H1 (cell line): ENCODE data around the gene MEIOSIN. TPM values are rescaled to one million over a fixed set of nuclear protein-coding genes. Genes with fewer than 3 reads are reported as not detected.

Source experiments
- CTCF ChIA-PET: fragments of 300-600 bp; sonication (Branson Sonifier 250); formaldehyde crosslinking; loops from one replicate; lab custom pipeline; 2021; ENCODE audit not compliant: partially characterized antibody; lab: Charles Lee
- POLR2A ChIA-PET: fragments of 300-600 bp; sonication (Branson Sonifier 250); formaldehyde crosslinking; loops from one replicate; lab custom pipeline; 2021; ENCODE audit warnings: inconsistent platforms; ENCODE audit not compliant: partially characterized antibody; lab: Charles Lee
- DNase-seq, 2 experiments: peaks; one replicate each; pipeline versions ENCODE4 v3.0.0 to v3.0.0-alpha.2; 2010 to 2022; ENCODE audit warnings: low spot score in 2 of 2, low read depth in 1 of 2, mixed read lengths in 1 of 2
- FAIRE-seq: peaks from 2 replicates; lab custom pipeline; 2011; peaks lifted over from hg19 to GRCh38; lab: Jason Lieb, UNC
- H2AFZ ChIP-seq: 2 replicates; pipeline ENCODE4 v1.8.1; 2012; ENCODE audit warnings: low read length, inconsistent platforms
- H2AK5ac ChIP-seq: 2 replicates; pipeline ENCODE4 v1.6.1; 2013; ENCODE audit warnings: low read depth, low read length
- H2BK120ac ChIP-seq: replicated peaks from 2 replicates; pipeline ENCODE3; 2013; ENCODE audit warnings: low read depth, low read length, inconsistent platforms
- H2BK12ac ChIP-seq: 2 replicates; pipeline ENCODE4 v1.6.1; 2013; ENCODE audit warnings: low read depth, low read length
- H2BK15ac ChIP-seq: 2 replicates; pipeline ENCODE4 v1.6.1; 2013; ENCODE audit warnings: low read length
- H2BK20ac ChIP-seq: 2 replicates; pipeline ENCODE4 v1.6.1; 2013; ENCODE audit warnings: low read length
- H2BK5ac ChIP-seq: 2 replicates; pipeline ENCODE4 v1.6.1; 2013; ENCODE audit warnings: low read depth, low read length
- H3K14ac ChIP-seq: 2 replicates; pipeline ENCODE4 v1.6.1; 2013; ENCODE audit warnings: inconsistent platforms; ENCODE audit not compliant: insufficient read length
- H3K18ac ChIP-seq: 2 replicates; pipeline ENCODE4 v1.6.1; 2013; ENCODE audit warnings: low read length; ENCODE audit errors: extremely low read depth
- H3K23ac ChIP-seq: 2 replicates; pipeline ENCODE4 v1.6.1; 2013; ENCODE audit warnings: inconsistent platforms; ENCODE audit not compliant: insufficient read length
- H3K23me2 ChIP-seq: 2 replicates; pipeline ENCODE4 v1.6.1; 2013; ENCODE audit warnings: low read depth, low read length
- H3K27ac ChIP-seq: 2 replicates; pipeline ENCODE4 v1.6.1; 2011; ENCODE audit warnings: low read depth, low read length, inconsistent platforms
- H3K27me3 ChIP-seq, 4 experiments: replicated peaks in 1 of 4; 1 replicate in 1 of 4; 2 replicates in 3 of 4; pipeline versions ENCODE4 v1.6.1 to v1.8.1; 2011 to 2013; ENCODE audit warnings: low read length in 3 of 4, mild to moderate bottlenecking in 3 of 4, inconsistent platforms in 2 of 4, mixed read lengths in 2 of 4, moderate library complexity in 1 of 4; ENCODE audit not compliant: control insufficient read depth in 3 of 4, insufficient read depth in 3 of 4; ENCODE audit errors: extremely low read depth in 1 of 4
- H3K36me3 ChIP-seq, 4 experiments: 2 replicates each; pipeline versions ENCODE4 v1.6.1 to v1.8.1; 2011 to 2013; ENCODE audit warnings: mild to moderate bottlenecking in 4 of 4, low read length in 3 of 4, moderate library complexity in 2 of 4, control low read depth in 1 of 4, inconsistent platforms in 1 of 4; ENCODE audit not compliant: insufficient read depth in 4 of 4, control insufficient read depth in 2 of 4
- H3K4ac ChIP-seq: replicated peaks from 2 replicates; pipeline ENCODE3; 2013; ENCODE audit warnings: low read length, low read depth, mixed read lengths, inconsistent platforms; ENCODE audit not compliant: insufficient read length
- H3K4me1 ChIP-seq, 4 experiments: replicated peaks in 1 of 4; 1 replicate in 1 of 4; 2 replicates in 3 of 4; pipeline versions ENCODE4 v1.6.1 to v1.8.1; 2011 to 2013; ENCODE audit warnings: low read length in 3 of 4, inconsistent platforms in 2 of 4, mixed read lengths in 1 of 4; ENCODE audit not compliant: insufficient read depth in 4 of 4, control insufficient read depth in 3 of 4
- H3K4me2 ChIP-seq, 2 experiments: 2 replicates each; pipeline versions ENCODE4 v1.6.1 to v1.8.1; 2011 to 2013; ENCODE audit warnings: low read depth in 2 of 2, low read length in 2 of 2, control low read depth in 1 of 2, inconsistent platforms in 1 of 2, mild to moderate bottlenecking in 1 of 2; ENCODE audit not compliant: insufficient read depth in 1 of 2
- H3K4me3 ChIP-seq, 4 experiments: fragments of 200-600, 300-600 bp in 1 of 4; sonication (generic), shearing (Covaris generic), sonication (Bioruptor Twin) in 1 of 4; 2 replicates each; pipeline versions ENCODE4 v1.5.1 to v1.8.1; 2011 to 2016; ENCODE audit warnings: low read length in 4 of 4, low read depth in 3 of 4, control low read depth in 2 of 4, inconsistent platforms in 2 of 4, mild to moderate bottlenecking in 2 of 4, mixed read lengths in 1 of 4, moderate library complexity in 1 of 4; ENCODE audit not compliant: insufficient read depth in 2 of 4; ENCODE audit errors: extremely low read depth in 1 of 4
- H3K56ac ChIP-seq: replicated peaks from 2 replicates; pipeline ENCODE3; 2013; ENCODE audit warnings: low read depth, mild to moderate bottlenecking, mixed read lengths, low read length, inconsistent platforms; ENCODE audit not compliant: insufficient read length
- H3K79me1 ChIP-seq: 2 replicates; pipeline ENCODE4 v1.6.1; 2013; ENCODE audit warnings: low read depth, low read length, control low read depth
- H3K79me2 ChIP-seq, 2 experiments: 2 replicates each; pipeline versions ENCODE4 v1.6.1 to v1.8.1; 2012 to 2013; ENCODE audit warnings: low read length in 2 of 2, mild to moderate bottlenecking in 2 of 2, inconsistent platforms in 1 of 2; ENCODE audit not compliant: insufficient read depth in 2 of 2, control insufficient read depth in 1 of 2
- H3K9ac ChIP-seq, 4 experiments: replicated peaks in 1 of 4; 1 replicate in 1 of 4; 2 replicates in 3 of 4; pipeline versions ENCODE4 v1.6.1 to v1.8.1; 2011 to 2013; ENCODE audit warnings: low read depth in 3 of 4, low read length in 3 of 4, control low read depth in 2 of 4, mild to moderate bottlenecking in 2 of 4, moderate library complexity in 2 of 4, inconsistent platforms in 1 of 4; ENCODE audit errors: extremely low read depth in 1 of 4
- H3K9me3 ChIP-seq, 2 experiments: 2 replicates each; pipeline versions ENCODE4 v1.6.1 to v1.8.1; 2012 to 2013; ENCODE audit warnings: mild to moderate bottlenecking in 2 of 2, moderate library complexity in 2 of 2, control low read depth in 1 of 2, inconsistent platforms in 1 of 2, low read depth in 1 of 2, low read length in 1 of 2, mixed read lengths in 1 of 2; ENCODE audit not compliant: insufficient read depth in 2 of 2
- H4K20me1 ChIP-seq, 2 experiments: replicated peaks in 1 of 2; 2 replicates each; pipeline versions ENCODE3 to v1.8.1; 2011 to 2013; ENCODE audit warnings: inconsistent platforms in 2 of 2, low read length in 2 of 2, mild to moderate bottlenecking in 1 of 2; ENCODE audit not compliant: insufficient read depth in 2 of 2, control insufficient read depth in 1 of 2
- H4K5ac ChIP-seq: 2 replicates; pipeline ENCODE4 v1.6.1; 2013; ENCODE audit warnings: low read length, low read depth, mixed read lengths, inconsistent platforms; ENCODE audit not compliant: insufficient read length
- H4K8ac ChIP-seq: 2 replicates; pipeline ENCODE4 v1.8.0; 2013; ENCODE audit warnings: mild to moderate bottlenecking, moderate library complexity, low read length, inconsistent platforms; ENCODE audit not compliant: insufficient read depth; ENCODE audit errors: extremely low read depth
- H4K91ac ChIP-seq: replicated peaks from 2 replicates; pipeline ENCODE3; 2013; ENCODE audit warnings: low read length, mixed read lengths, inconsistent platforms; ENCODE audit not compliant: insufficient read length
- WGBS, 2 experiments: shearing (Covaris generic) in 1 of 2; methylation state at CpG; one replicate each; pipeline versions ENCODE4 v1.1.6 to v1.1.7; 2013 to 2015; ENCODE audit warnings: low lambda C conversion rate in 2 of 2, mixed read lengths in 2 of 2, inconsistent platforms in 1 of 2, low coverage in 1 of 2, missing lambda C conversion rate in 1 of 2; ENCODE audit not compliant: insufficient replicate concordance in 2 of 2, insufficient coverage in 1 of 2, insufficient read length in 1 of 2; ENCODE audit errors: extremely low coverage in 1 of 2, missing lambda C conversion rate in 1 of 2; 5-methylcytosine and 5-hydroxymethylcytosine counted together
- polyA plus RNA-seq, 7 experiments: library from polyadenylated mRNA; depleted of rRNA in 3 of 7; stranded (reverse) in 5 of 7; unstranded in 2 of 7; fragments of >200 nt in 5 of 7; fragments of 200-250 nt in 2 of 7; gene quantifications; 1 replicate in 5 of 7; 2 replicates in 1 of 7; 4 replicates in 1 of 7; pipeline versions ENCODE4 v1.2.1 to v1.2.3, GENCODE V29; 2011 to 2013; ENCODE audit warnings: missing spikeins in 2 of 7, mixed read lengths in 2 of 7
- total RNA-seq: library from RNA; stranded (reverse); fragmentation: NEBNext Ultra II Directional; extraction: Animal tissue kit (Norgen Biotek cat#: 25700); gene quantifications from 2 replicates; pipeline ENCODE4 v1.2.1, GENCODE V29; 2021

The MEIOSIN gene
- total and polyA plus RNA-seq, 2 of the 8 experiments (the other 6 are each of a cell fraction or from before 2014, with no cell fraction given), result 0.11 TPM; not detected in 1

- ChIA-PET CTCF (interaction anchor here (0.6 to 6.7 kb wide), 23 partner anchors 11 to 656 kb away, joined by 3 to 55 read pairs (median 5); partner anchors contain the start of genes DMPK, DMWD, FBXO46 and RSPH6A), POLR2A (interaction anchor here (0.6 to 16.2 kb wide), 29 partner anchors 8 to 332 kb away, joined by 3 to 284 read pairs (median 6); partner anchors contain the start of genes DMPK, DMWD, FBXO46 and IRF2BP1)
- Histone ChIP-seq H2AFZ (no peak overlapping the region), H4K91ac (peak overlapping the region; percentile 6), H3K9ac (peak overlapping the region; percentile 51 to 83 (median 78)), H3K23ac (no peak overlapping the region), H2BK15ac (peak overlapping the region; percentile 19; the same call in 1 of the 2 replicates), H3K27me3 (no peaks in the 10 kb centered on the region), H3K4ac (peak overlapping the region; percentile 16), H2BK12ac (no peak overlapping the region), H3K18ac (peak overlapping the region; percentile 88; the same call in 1 of the 2 replicates), H3K4me1 (peaks cover 4 to 27% (median 23%) of the 10 kb centered on the region in 4 experiments), H4K5ac (peak overlapping the region; percentile 8), H3K23me2 (peaks cover 28% of the 10 kb centered on the region), H3K4me2 (peak overlapping the region; percentile 61 to 99), H3K79me2 (no peaks in the 10 kb centered on the region), H2BK5ac (peak overlapping the region; percentile 71; the same call in 1 of the 2 replicates), H2BK120ac (peak overlapping the region; percentile 21), H3K27ac (peak overlapping the region; percentile 78; the same call in 1 of the 2 replicates), H2BK20ac (no peak overlapping the region), H4K20me1 (peaks cover 0 to 3% of the 10 kb centered on the region in 2 experiments), H3K56ac (peak overlapping the region; percentile 16), H3K79me1 (no peaks in the 10 kb centered on the region), H2AK5ac (no peak overlapping the region), H3K14ac (no peak overlapping the region), H3K4me3 (peak overlapping the region; percentile 42 to 83 (median 78)), H3K36me3 (peaks cover 0 to 2% (median 0%) of the 10 kb centered on the region in 4 experiments; a peak in 2 of 8 replicates), H3K9me3 (no peaks in the 10 kb centered on the region), H4K8ac (peak overlapping the region; percentile 58; the same call in 1 of the 2 replicates)
- DNase-seq, result peak in 1 of 2 experiments; percentile 77
- 2% methylated on average over 25 of the region's 28 CpGs; no CpG with 5 or more reads in 1 of the 2 experiments for WGBS, 2 experiments
- no peak for FAIRE-seq
These were observed 36.6 kb downstream of the MEIOSIN start for GRCh38 chr19:45769821-45770191.
